MCF 10A (cell line): ENCODE measurements around the gene OR5AC2. TPM values are rescaled to one million over a fixed set of nuclear protein-coding genes. Genes with fewer than 3 reads are reported as not detected.

Experiments
- BruUV-seq: library from RNA; stranded (reverse); fragments of 400-500 nt; replicated peaks from 2 replicates; lab custom pipeline; 2021; lab: Mats Ljungman, UMichigan
- CTCF ChIA-PET: fragments of 300-600 bp; sonication (Branson Sonifier 250); formaldehyde crosslinking; extraction: SDS; loops from one replicate; lab custom pipeline; 2021; ENCODE audit warnings: antibody characterized with exemption, inconsistent platforms; lab: Yijun Ruan, JAX
- POLR2A ChIA-PET: fragments of 300-600, 350-650 bp; sonication (Branson Sonifier 250); formaldehyde crosslinking; extraction: SDS; loops from one replicate; lab custom pipeline; 2020; ENCODE audit warnings: antibody characterized with exemption, inconsistent platforms; lab: Yijun Ruan, JAX
- DNase-seq: peaks from one replicate; pipeline ENCODE4 v3.0.0-alpha.2; 2018; ENCODE audit not compliant: unreplicated experiment
- H3K27ac Mint-ChIP-seq: one replicate; pipeline ENCODE4 v1.8.0; 2022; ENCODE audit warnings: mild to moderate bottlenecking, low read depth, mixed read lengths; ENCODE audit not compliant: unreplicated experiment
- H3K27me3 Mint-ChIP-seq: one replicate; pipeline ENCODE4 v1.8.0; 2022; ENCODE audit warnings: mixed read lengths; ENCODE audit not compliant: insufficient read depth, unreplicated experiment
- H3K36me3 Mint-ChIP-seq: one replicate; pipeline ENCODE4 v1.8.0; 2022; ENCODE audit warnings: mild to moderate bottlenecking, moderate library complexity, mixed read lengths; ENCODE audit not compliant: insufficient read depth, unreplicated experiment
- H3K4me1 Mint-ChIP-seq: one replicate; pipeline ENCODE4 v1.8.0; 2022; ENCODE audit warnings: mixed read lengths; ENCODE audit not compliant: insufficient read depth, unreplicated experiment
- H3K4me3 Mint-ChIP-seq: one replicate; pipeline ENCODE4 v1.8.0; 2022; ENCODE audit warnings: mild to moderate bottlenecking, moderate library complexity, mixed read lengths; ENCODE audit not compliant: unreplicated experiment
- H3K9me3 Mint-ChIP-seq: one replicate; pipeline ENCODE4 v1.8.0; 2022; ENCODE audit warnings: mixed read lengths; ENCODE audit not compliant: unreplicated experiment
- intact Hi-C: fragments of 100-400 bp; cut with micrococcal nuclease; formaldehyde crosslinking; loops from 2 replicates; pipeline ENCODE4 v1.14.1; 2022
- total RNA-seq: library from RNA; stranded (reverse); gene quantifications from 2 replicates; pipeline ENCODE4 v1.2.3, GENCODE V29; 2022
- TF ChIP-seq, protein P1 (sequence below): fragments of 200-600 bp; IDR thresholded peaks from one replicate; pipeline ENCODE4 v1.8.0; 2022; ENCODE audit warnings: antibody characterized with exemption, mild to moderate bottlenecking; ENCODE audit not compliant: unreplicated experiment

The OR5AC2 gene
- total RNA-seq, 1 experiment from 2014 or later = not detected

DNA sequence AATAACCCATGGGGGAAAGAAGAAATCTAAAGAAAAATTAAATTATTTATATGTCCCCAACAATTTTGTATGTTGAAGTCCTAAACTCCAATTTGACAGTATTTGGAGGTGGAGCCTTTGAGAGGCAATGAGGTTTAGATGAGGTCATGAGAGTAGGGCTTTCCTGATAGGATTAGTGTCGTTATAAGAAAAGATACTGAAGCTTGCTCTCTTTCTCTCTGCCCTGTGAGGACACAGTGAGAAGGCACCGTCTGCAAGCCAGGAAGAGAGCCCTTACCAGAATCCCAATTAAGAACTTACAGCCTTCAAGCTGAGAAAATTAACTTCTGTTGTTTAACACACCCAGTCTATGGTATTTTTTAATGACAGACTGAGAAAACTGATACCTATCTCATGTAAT, 16.1 kb upstream of the OR5AC2 start:
- H3K27ac Mint-ChIP-seq = no peak overlapping the region
- no peaks in the 10 kb centered on the region for H3K9me3 Mint-ChIP-seq
- no peak overlapping the region for H3K4me3 Mint-ChIP-seq
- no TSS peak for BruUV-seq
- TF ChIP-seq, protein P1, sequence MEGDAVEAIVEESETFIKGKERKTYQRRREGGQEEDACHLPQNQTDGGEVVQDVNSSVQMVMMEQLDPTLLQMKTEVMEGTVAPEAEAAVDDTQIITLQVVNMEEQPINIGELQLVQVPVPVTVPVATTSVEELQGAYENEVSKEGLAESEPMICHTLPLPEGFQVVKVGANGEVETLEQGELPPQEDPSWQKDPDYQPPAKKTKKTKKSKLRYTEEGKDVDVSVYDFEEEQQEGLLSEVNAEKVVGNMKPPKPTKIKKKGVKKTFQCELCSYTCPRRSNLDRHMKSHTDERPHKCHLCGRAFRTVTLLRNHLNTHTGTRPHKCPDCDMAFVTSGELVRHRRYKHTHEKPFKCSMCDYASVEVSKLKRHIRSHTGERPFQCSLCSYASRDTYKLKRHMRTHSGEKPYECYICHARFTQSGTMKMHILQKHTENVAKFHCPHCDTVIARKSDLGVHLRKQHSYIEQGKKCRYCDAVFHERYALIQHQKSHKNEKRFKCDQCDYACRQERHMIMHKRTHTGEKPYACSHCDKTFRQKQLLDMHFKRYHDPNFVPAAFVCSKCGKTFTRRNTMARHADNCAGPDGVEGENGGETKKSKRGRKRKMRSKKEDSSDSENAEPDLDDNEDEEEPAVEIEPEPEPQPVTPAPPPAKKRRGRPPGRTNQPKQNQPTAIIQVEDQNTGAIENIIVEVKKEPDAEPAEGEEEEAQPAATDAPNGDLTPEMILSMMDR = no peak
- ChIA-PET POLR2A (no interaction called here), CTCF (no interaction called here)
- no peaks in the 10 kb centered on the region for H3K36me3 Mint-ChIP-seq
- H3K4me1 Mint-ChIP-seq = no peaks in the 10 kb centered on the region
- peaks cover 84% of the 10 kb centered on the region for H3K27me3 Mint-ChIP-seq
- DNase-seq = no peak
- intact Hi-C loops = no loop called here

DNA sequence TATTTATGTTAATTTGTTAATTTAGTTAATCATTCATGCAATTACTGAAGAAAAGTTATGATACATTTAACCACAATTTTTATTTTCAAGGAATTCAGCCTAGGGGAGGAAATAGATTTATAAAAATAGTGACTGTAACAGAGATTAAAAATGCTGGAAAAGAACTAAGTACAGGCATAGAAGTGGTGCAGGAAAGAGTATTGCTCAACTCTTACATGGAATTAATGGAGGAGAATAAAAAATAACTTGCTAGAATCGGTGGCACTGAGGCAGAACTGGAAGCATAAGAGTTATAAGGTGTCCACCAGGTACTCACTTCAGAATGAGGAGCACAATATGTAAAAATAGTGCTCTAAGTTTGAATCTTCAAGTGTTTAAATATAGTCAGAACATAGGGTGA, 13.5 kb upstream of the OR5AC2 start:
- POLR2A ChIA-PET = no interaction called here
- intact Hi-C loops = no loop called here
- TF ChIP-seq, protein P1 = no peak
- peaks cover 88% of the 10 kb centered on the region for H3K27me3 Mint-ChIP-seq
- BruUV-seq = no TSS peak
- no peak overlapping the region for H3K4me3 Mint-ChIP-seq
- DNase-seq = no peak
- CTCF ChIA-PET = no interaction called here
- no peak overlapping the region for H3K27ac Mint-ChIP-seq
- H3K36me3 Mint-ChIP-seq = no peaks in the 10 kb centered on the region
- no peaks in the 10 kb centered on the region for H3K9me3 Mint-ChIP-seq
- H3K4me1 Mint-ChIP-seq = no peaks in the 10 kb centered on the region

DNA sequence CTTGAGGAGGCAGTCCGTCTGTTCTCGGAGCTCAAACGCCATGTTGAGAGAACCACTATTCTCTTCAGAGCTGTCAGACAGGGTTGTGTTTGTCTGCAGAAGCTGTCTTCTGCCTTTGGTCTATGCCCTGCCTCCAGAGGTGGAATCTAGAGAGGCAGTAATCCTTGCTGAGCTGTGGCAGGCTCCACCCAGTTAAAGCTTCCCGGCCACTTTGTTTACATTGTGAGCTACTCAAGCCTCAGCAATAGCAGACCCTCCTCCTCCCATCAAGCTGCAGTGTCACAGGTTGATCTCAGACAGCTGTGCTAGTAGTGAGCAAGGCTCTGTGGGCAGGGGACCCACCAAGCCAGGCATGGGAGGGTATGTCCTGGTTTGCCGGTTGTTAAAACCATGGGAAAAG, 8.9 kb downstream of the OR5AC2 start:
- Mint-ChIP-seq H3K36me3 (peaks cover 7% of the 10 kb centered on the region), H3K27ac (no peak overlapping the region), H3K27me3 (peaks cover 42% of the 10 kb centered on the region), H3K9me3 (no peaks in the 10 kb centered on the region), H3K4me3 (no peak overlapping the region), H3K4me1 (no peaks in the 10 kb centered on the region)
- CTCF ChIA-PET = interaction anchor here (0.6 kb wide), 1 partner anchor 636 kb away, joined by 3 read pairs; no protein-coding TSS in a partner anchor
- DNase-seq = no peak
- POLR2A ChIA-PET = no interaction called here
- no TSS peak for BruUV-seq
- TF ChIP-seq, protein P1 = no peak
- intact Hi-C loops = no loop called here

DNA sequence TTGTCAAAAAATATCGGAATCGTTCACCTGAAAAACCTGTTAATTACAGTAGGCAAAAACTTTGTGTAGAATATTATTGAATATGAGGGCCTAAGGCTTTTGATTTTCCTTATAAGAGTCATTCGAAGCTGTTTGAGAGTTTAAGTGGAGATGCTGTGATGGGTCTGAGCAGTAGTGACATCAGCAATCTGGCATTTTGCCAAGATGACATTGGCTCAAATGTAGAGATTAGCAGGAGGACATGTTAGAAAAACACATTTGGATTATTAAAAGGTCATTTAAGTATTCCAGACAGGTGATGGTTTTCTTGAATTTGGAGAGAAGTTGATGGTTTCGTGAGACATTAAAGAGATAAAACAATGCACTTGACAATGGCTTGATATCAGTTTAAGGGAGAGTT, 12.9 kb downstream of the OR5AC2 start:
- H3K4me3 Mint-ChIP-seq = no peak overlapping the region
- H3K9me3 Mint-ChIP-seq = no peaks in the 10 kb centered on the region
- intact Hi-C loops = no loop called here
- peaks cover 7% of the 10 kb centered on the region for H3K27me3 Mint-ChIP-seq
- BruUV-seq = no TSS peak
- ChIA-PET POLR2A (interaction anchor here (0.7 kb wide), 1 partner anchor 188 kb away, joined by 3 read pairs; no protein-coding TSS in a partner anchor), CTCF (interaction anchor here (0.7 kb wide), 1 partner anchor 287 kb away, joined by 3 read pairs; no protein-coding TSS in a partner anchor)
- no peaks in the 10 kb centered on the region for H3K4me1 Mint-ChIP-seq
- no peaks in the 10 kb centered on the region for H3K36me3 Mint-ChIP-seq
- TF ChIP-seq, protein P1 = no peak
- no peak for DNase-seq
- H3K27ac Mint-ChIP-seq = no peak overlapping the region
